Peyer's patch (tissue), 4 donors: ENCODE measurements around the gene DGKQ.

Experiments
- CTCF ChIP-seq, 6 experiments: fragments of 450-650 bp in 4 of 6; fragments of 200-600 bp in 2 of 6; sonication (generic) in 1 of 6; IDR thresholded peaks; one replicate each; pipeline ENCODE4 v1.5.1; 2017 to 2019; ENCODE audit warnings: antibody characterized with exemption in 6 of 6, mild to moderate bottlenecking in 3 of 6, moderate library complexity in 1 of 6
- POLR2A ChIP-seq, 2 donors: fragments of 450-650 bp; IDR thresholded peaks; one replicate each; pipeline ENCODE4 v1.5.1; 2017; ENCODE audit warnings: antibody characterized with exemption in 2 of 2, mild to moderate bottlenecking in 2 of 2, moderate library complexity in 2 of 2

DNA sequence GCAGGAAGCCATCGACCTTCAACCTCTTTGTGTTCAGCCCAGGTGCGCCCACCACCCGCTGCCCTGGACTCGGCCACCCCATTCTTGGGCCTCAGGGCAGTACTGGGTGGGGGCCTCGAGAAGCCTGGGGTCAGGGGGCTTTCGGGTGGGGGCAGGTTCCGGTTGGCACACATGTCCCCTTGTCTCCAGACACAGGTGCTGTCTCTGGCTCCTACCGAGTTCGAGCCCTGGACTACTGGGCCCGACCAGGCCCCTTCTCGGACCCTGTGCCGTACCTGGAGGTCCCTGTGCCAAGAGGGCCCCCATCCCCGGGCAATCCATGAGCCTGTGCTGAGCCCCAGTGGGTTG, 30.7 kb upstream of the DGKQ start:
- TF ChIP-seq POLR2A (IDR thresholded peaks at IDR 0.05) (no peak), CTCF (IDR thresholded peaks at IDR 0.05) (no peak)
